ENCODE data around the gene LRRC15. TPM values are rescaled to one million over a fixed set of nuclear protein-coding genes. Genes with fewer than 3 reads are reported as not detected.

LRRC15 gene
- total RNA-seq, 1 experiment from 2014 or later = not detected

DNA sequence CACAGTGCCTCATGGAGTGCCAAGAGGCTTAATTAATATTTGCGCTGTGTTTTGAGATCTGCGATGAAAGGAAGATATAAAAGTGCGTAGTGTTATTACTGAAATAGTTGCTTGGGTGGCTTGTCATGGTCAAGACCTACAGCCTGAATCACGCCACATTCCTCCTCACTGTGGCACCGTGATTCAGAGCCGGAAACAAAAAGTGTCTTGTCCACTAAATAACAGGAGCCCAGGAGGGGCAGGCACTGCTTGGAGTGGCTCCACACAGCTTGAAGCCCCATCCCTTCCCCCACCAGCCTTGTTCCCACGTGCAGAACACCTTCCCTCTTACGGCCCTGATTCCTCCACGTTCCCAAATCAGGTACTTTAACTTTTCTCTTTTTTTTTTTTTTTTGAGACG is 1.2 kb upstream of the LRRC15 start:
- in situ Hi-C loops (cut with HindIII; ENCODE audit: low pct_unique_long_range_greater_than_20kb, low sequenced_read_pairs) = no loop called here
- no peak for DNase-seq (ENCODE audit: low read depth)

DNA sequence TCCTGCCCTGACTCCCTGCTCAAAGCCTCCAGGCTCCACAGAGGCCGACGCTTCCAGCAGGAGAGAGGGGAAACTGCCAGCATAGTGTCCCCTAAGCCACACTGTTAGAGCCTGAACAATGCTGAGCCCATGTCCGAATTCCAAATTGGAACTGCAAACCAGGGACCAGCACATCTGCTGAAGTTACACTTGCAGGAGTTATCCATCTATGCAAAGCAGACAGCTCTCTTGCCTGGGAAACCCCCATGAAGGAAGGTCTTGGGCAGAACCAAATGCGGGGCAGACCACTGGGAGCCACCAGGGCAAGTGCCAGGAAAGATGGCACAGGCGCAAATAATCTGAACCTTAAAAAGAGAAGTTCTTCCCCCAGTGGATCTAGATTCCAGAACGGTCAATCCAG is 625 bp downstream of the LRRC15 start:
- DNase-seq (ENCODE audit: low read depth) = no peak
- in situ Hi-C loops (cut with HindIII; ENCODE audit: low pct_unique_long_range_greater_than_20kb, low sequenced_read_pairs) = no loop called here

DNA sequence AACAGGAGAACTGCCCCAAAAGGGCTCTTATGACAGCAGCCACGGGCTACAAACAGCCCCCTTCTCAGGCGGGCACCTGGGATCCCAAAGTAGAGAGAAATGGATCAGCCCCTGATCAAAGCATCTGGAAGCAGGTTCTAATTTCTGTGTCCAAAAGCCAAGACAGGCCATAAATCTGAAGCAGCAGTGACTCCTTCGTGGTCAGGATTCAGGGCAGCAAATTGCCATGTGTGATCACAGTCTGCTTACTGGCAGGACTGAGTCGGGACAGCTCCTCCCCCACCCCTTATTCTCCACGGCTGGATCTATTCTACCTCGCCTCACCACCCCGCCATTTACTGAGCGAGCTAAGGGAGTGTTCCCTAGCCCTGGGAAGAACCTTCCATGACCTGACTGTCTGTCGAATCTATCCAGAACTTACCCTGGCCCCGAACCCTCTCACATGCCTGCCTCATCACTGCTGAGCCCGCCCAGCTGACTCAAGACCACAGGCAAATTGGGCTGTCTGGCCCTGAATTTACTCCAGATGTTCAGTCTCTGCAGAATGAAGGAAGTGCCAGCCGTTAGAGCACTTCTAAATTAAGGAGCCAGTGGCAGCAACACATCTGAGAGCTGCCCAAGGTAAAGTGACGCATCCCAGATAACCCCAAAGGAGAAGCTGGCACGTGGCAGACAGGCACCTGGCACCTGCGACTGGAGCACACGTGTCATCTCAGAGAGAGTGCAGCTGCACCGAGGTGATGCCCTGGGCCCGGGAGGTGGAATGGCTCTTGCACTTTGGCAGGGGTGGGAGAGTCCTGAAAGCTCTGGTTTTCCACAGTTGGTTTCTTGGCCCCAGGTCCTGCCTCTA is 1.3 kb downstream of the LRRC15 start:
- DNase-seq (ENCODE audit: low read depth) = no peak
- in situ Hi-C loops (cut with HindIII; ENCODE audit: low pct_unique_long_range_greater_than_20kb, low sequenced_read_pairs) = no loop called here

DNA sequence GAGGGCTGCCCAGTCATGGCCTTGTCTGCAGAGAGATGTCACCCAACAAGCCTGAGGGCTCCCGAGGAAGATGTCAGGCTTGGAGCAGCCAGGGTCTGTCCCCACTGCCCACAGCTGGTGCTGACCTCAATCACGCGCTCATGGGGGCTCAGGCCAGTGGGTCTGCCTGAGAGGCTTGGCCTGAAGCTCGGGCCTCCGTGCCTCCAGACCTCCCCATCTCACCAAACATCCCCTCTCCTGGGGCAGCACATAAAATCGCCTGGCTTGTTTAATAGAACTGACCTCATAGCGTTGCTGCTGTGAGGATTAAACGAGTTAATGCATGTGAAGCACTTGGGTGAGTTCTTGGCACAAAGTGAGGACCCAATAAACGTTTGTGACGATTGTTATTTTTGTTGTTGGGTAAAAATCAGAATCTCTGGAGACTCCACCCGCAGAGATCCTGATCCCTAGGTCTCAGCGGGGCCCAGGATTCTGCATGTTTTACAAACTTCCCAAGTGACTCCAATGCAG is 3.5 kb downstream of the LRRC15 start:
- in situ Hi-C loops (cut with HindIII; ENCODE audit: low pct_unique_long_range_greater_than_20kb, low sequenced_read_pairs) = no loop called here
- DNase-seq (ENCODE audit: low read depth) = no peak

DNA sequence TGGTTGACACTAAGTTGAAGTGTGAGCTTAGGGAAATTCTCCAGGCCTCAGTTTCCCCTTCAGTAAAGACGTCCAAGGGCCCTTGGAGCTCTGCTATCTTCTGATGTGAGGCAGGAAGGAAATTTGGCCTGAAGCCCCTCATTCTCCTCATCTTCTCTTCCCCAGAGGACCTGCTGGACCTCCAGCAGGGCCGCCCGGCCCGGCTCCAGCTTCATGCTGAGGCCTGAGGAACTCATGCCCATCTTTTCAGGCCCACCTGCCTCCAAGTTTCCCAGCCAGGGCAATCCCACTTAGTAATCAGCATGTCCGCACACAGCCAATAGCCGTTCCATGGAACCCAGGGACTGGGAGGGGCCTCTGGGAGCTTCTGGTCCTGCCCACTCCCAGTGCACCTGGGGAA is 4.0 kb downstream of the LRRC15 start:
- in situ Hi-C loops (cut with HindIII; ENCODE audit: low pct_unique_long_range_greater_than_20kb, low sequenced_read_pairs) = no loop called here
- no peak for DNase-seq (ENCODE audit: low read depth)

DNA sequence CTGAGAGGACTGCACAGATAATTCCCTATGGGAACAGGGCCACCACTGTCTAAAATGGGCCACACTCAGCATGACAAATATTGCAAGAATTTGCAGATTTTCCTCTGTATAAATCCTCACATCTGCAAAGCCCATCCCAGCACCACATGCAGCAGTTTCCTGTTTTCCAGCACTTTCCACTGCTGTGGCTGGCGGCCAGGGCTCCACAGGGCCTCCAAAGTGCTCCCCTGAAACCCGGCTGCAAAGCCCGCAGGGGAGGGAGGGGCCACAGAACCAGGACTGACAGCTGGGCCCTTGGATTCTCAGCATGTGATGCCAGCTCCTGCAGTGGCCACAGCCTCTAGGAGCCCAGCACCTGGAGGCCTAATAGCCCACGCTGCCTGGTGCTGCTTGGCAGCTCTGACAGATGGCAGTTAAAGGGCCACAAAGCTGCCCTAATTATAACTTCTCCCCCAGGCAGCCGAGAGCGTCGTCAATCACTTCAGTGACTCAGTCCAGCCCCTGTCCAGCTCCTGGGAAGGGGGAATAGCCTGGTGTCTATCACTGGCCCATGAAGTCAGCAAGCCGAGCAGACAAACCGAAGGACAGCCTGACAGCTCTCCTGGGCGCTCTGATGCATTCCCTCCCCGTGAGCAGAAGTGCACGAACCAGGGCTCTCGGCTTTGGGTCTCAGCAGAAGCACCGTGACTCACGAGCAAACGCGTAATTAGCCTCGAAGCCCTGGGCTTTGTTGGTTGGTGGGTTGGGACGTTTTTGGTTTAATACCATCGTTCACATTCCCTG is 4.7 kb downstream of the LRRC15 start:
- in situ Hi-C loops (cut with HindIII; ENCODE audit: low pct_unique_long_range_greater_than_20kb, low sequenced_read_pairs) = no loop called here
- DNase-seq (ENCODE audit: low read depth) = no peak

DNA sequence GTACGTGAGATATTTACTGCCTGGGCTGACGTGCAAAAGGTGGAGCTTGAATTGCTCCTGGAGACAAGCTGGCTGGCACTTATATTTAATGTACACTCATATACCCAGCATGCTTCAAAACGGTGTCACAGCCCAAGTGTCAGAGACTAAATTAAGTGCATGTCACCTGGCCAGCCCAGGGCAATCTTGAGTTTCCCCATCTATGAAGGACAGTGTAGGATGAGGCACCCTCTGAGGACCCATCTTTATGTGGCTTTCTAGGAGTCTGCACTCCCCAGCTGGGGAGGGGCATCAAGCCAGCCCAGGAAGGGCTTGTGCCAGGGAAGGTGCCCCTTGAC is 5.3 kb downstream of the LRRC15 start:
- in situ Hi-C loops (cut with HindIII; ENCODE audit: low pct_unique_long_range_greater_than_20kb, low sequenced_read_pairs) = no loop called here
- no peak for DNase-seq (ENCODE audit: low read depth)

DNA sequence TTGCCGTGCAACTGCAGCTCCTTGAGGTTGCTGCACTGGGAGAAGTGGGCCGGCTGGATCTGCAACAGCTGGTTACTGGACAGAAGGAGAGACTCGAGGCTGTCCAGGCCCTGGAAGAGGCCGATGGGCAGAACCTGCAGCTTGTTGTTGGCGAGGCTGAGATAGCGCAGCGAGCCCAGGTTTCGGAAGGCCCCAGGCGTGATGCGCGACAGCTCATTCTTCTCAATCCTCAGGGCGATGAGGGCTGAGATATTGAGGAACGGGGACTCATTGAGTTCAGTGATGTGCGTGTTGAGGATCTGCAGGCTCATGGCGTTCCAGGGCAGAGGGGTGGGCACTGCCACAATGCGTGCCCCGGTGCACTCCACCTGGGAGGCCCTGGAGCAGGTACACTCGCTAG is 9.0 kb downstream of the LRRC15 start:
- no peak for DNase-seq (ENCODE audit: low read depth)
- in situ Hi-C loops (cut with HindIII; ENCODE audit: low pct_unique_long_range_greater_than_20kb, low sequenced_read_pairs) = no loop called here

DNA sequence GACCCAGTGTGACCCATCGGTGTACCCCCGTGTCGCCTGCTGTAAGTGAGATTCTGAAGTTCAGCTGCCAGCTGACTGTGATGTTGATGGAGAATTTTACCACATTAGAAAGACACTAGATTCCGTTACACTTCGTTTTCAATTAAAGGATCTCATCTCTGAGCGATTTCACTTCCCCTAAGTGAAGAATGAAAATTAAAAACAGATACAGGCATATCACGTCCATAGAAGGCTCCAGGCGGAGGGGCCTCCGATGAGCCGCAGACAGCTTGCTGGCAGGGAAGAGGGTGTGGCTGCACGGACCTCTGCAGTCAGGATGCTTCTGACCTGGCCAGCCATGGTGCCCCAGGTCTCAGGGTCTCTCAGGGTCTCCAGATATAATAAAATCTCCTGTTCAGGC is 11.9 kb downstream of the LRRC15 start:
- no peak for DNase-seq (ENCODE audit: low read depth)
- in situ Hi-C loops (cut with HindIII; ENCODE audit: low pct_unique_long_range_greater_than_20kb, low sequenced_read_pairs) = no loop called here

DNA sequence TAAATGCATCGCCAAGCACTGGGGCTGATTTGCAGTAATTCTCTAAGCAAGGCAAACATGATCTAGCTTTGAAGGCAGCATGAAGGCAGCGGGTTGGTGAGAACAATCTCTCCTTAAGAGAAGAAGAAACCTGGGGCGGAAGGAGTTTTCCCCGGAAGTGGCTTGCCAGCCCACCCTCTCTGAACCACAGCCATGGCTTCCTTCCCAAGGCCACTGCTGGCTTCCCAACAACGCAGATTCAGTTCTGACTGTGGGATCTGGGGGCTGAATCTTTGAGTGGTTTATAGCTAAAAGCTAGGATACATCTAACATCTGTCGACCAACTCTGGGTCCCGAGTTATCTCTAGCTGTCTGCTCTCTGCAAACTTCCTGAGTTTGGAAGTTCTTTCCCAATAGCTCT is 14.2 kb downstream of the LRRC15 start:
- in situ Hi-C loops (cut with HindIII; ENCODE audit: low pct_unique_long_range_greater_than_20kb, low sequenced_read_pairs) = no loop called here
- DNase-seq (ENCODE audit: low read depth) = no peak

DNA sequence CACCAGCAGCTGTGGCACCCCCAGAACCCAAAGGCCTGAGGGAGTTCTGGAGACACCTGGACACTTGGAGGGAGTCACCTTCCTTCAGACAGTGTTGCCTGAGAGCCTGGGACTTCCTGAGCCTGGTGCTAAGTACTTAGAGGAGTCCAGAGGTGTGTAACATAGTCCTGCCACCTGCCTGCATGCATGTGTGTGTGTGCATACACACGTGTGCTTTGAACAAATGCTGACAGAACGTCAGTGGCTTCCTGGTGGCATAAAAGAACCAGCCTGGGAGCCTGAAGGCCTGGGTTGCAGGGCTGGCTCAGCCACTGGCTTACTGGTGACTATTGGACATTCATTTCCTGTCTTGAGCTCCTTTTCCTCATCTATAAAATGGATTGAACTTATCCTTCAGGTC is 15.2 kb downstream of the LRRC15 start:
- in situ Hi-C loops (cut with HindIII; ENCODE audit: low pct_unique_long_range_greater_than_20kb, low sequenced_read_pairs) = no loop called here
- DNase-seq (ENCODE audit: low read depth) = no peak

DNA sequence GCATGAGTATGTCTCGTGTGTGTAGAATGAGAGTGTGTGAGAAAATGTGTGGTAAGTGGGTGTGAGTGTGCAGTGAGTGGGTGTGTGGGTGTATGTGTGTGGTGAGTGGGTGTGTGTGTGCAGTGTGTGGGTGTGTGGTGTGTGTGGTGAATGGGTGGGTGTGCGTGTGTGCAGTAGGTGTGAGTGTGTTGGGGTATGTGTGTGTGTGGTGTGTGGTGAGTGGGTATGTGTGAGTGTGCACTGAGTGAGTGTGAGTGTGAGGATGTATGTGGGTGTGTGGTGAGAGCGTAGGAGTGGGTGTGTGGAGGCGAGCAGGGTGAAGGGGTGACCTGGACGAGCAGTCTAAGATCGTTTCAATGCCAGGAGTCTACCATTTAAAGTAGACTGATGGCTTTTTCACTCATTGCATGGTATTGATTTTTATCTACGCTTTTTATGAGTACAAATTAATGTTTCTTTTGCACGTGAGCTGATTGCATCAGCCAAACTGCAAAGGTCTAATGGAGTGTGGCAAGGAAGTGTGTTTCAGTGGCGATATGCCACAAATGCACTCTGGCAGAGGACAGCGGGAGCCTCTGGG is 16.8 kb downstream of the LRRC15 start:
- no peak for DNase-seq (ENCODE audit: low read depth)
- in situ Hi-C loops (cut with HindIII; ENCODE audit: low pct_unique_long_range_greater_than_20kb, low sequenced_read_pairs) = no loop called here

DNA sequence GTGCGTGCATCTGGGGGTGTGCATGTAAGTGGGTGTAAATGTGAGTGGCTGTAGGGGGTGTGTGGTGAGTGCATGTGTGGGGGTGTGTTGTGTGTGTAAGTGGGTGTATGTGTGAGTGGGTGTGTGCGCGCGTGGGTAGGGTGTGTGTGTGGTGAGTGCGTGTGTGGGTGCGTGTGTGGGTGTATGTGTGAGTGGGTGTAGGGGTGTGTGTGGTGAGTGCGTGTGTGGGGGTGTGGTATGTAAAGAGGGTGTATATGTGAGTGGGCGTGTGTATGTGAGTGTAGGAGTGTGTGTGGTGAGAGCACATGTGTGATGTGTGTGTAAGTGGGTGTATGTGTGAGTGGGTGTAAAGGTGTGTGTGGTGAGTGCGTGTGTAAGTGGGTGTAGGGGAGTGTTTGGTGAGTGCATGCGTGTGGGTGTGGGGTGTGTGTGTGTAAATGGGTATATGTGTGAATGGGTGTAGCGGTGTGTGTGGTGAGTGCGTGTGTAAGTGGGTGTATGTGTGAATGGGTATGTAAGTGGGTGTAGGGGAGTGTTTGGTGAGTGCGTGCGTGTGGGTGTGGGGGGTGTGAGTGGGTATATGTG is 17.5 kb downstream of the LRRC15 start:
- in situ Hi-C loops (cut with HindIII; ENCODE audit: low pct_unique_long_range_greater_than_20kb, low sequenced_read_pairs) = no loop called here
- no peak for DNase-seq (ENCODE audit: low read depth)

DNA sequence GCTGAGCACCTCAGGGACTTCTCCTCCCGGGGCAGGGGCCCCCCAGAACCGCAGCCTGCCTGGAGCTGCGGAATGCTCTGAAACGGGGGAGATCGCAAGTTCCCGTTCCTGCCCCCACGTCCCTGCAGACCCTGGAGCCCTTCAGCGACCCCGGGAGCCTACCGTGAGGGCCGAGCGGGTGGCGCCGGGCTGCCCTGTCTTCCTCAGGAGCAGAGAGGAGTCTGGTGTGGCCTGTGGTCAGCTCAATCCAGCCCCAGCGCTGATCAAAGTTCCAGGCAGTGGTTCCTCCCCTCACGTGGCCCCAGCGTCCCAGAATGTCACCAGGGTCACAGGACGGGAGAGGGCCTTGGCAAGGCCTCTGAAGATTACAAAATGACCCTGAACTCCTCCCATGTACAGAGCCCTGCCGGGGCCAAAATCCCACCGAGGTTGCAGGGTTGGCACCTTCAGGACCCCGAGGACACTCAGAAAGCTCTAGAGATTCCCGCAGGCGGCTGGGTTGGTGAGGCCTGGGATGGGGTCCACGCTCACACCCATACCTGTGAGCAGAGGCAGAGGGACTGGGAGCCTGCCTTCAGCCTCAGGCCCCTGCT is 18.4 kb downstream of the LRRC15 start, which contains the start of gene CPN2:
CPN2 (minus strand) TSS at position 249 of the 593 bp plus-strand sequence. CDS start 8,626 bp downstream, outside the sequence.
- in situ Hi-C loops (cut with HindIII; ENCODE audit: low pct_unique_long_range_greater_than_20kb, low sequenced_read_pairs) = no loop called here
- no peak for DNase-seq (ENCODE audit: low read depth)

DNA sequence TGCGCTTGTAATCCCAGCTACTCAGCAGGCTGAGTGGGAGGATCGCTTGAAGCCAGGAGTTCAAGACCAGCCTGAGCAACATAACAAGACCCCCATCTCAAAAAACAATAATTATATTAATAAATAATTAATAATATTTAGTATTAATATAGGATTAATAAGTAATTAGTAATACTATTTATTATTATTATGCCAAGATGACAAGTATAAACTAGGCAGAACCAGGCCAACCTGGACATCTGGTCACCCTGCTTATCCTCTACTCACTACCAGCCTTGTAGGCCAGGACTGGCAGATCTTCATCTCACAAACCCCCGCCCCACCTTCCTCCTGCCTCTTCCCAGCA is 18.8 kb downstream of the LRRC15 start:
- no peak for DNase-seq (ENCODE audit: low read depth)
- in situ Hi-C loops (cut with HindIII; ENCODE audit: low pct_unique_long_range_greater_than_20kb, low sequenced_read_pairs) = no loop called here

DNA sequence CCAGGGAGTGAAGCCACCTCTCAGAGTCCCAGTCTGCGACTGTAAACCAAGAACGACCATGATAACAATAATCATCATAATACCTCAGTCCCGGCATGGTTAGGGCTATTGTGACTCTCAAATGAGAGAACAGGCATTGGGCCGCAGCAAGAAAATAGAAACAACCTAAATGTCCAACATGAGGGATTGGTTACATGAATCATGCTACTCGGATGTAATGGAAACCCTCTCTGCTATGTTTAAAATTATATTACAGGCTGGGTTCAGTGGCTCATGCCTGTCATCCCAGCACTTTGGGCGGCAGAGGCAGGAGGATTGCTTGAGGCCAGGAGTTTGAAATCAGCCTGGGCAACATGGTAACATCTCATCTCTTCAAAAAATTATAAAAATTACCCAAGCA is 21.2 kb downstream of the LRRC15 start:
- in situ Hi-C loops (cut with HindIII; ENCODE audit: low pct_unique_long_range_greater_than_20kb, low sequenced_read_pairs) = no loop called here
- DNase-seq (ENCODE audit: low read depth) = no peak

DNA sequence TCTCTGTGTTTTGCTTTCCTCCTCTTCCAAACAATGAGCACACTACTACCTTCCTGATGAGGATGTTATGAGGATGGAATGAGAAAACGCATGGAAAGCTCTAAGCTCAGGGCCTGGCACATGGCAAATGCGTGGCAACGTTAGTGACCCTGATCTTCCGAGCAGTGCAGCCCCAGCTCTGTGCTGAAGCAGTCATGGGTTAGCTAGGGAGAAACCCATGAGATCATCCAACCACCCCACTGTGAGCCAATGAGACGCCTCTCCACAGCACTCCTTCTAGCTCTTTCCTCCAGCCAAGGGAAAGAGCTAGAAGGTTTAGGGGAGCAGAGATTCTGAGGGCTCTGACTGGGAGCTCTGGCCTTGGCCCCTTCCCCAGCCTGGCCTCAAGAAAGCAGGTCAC is 22.9 kb downstream of the LRRC15 start:
- DNase-seq (ENCODE audit: low read depth) = no peak
- in situ Hi-C loops (cut with HindIII; ENCODE audit: low pct_unique_long_range_greater_than_20kb, low sequenced_read_pairs) = no loop called here

DNA sequence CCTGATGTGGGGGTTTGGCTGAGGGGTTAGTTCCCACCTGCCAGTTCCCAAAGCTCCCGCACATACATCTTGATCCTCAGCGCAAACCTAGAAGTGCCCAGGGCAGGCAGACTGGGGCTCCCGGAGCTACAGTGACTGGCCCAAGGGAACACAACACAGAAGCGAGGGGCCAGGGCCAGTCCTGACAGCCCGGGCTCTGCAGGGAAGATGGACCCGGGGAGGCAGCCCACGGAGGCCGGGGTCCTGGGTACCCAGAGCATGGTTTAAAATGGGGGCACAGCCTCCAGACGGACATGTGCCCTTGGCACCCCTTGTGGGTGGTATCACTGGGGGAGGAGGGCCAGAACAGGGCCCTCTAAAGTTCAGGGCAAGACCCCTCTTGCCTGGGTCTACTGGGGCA is 23.5 kb downstream of the LRRC15 start:
- no peak for DNase-seq (ENCODE audit: low read depth)
- in situ Hi-C loops (cut with HindIII; ENCODE audit: low pct_unique_long_range_greater_than_20kb, low sequenced_read_pairs) = no loop called here

DNA sequence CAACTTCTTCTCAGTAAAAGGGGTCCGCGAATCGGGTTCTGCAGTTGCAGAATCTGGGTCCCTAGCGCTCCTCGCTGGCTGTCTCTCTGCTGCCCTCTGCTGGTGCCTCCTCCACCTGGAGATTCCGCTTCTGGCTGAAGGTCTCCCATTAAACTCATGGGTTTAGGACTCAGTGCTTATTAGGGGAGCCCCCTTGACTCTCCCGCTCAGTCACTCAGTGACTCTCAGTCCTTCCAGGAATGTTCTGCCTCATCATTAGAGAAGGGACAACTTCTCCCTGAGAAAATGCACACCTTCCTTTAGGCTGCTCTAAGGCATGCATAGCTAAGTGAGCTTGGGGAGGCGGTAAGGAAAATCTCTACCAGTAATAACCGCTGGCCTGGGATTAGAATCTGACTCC is 25.5 kb downstream of the LRRC15 start:
- DNase-seq (ENCODE audit: low read depth) = peak; percentile 49
- in situ Hi-C loops (cut with HindIII; ENCODE audit: low pct_unique_long_range_greater_than_20kb, low sequenced_read_pairs) = no loop called here

All from Caki2 (cell line).